ENCODE data around the gene COA8.
"Not testable (repeated sequence)": the region's sequence is repeated elsewhere in the genome, so short reads cannot be mapped to it uniquely, and the experiment has no call there.

The COA8 gene

DNA sequence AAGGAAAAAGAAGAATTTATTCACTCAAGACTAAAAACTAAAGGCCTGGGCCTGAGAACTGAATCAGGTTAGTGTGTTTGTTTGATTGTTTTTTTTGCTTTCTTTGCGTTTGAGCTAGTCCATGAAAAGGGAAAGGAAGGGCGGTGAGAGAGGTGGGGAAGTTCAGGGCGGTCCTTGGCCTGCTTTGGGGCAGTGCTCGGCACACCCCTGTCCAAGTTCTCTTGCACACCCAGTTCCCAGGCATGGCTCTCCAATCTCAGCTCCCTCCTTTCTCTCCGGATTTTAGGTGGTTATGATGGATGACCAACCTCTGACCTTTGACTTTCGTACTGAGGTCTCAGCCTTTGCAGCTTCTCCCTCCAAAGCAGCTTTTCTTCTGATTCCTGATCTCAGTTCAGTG is 11.3 kb downstream of the COA8 start:
- no peak for DNase-seq (ENCODE audit: low read depth in 2 of 2)

DNA sequence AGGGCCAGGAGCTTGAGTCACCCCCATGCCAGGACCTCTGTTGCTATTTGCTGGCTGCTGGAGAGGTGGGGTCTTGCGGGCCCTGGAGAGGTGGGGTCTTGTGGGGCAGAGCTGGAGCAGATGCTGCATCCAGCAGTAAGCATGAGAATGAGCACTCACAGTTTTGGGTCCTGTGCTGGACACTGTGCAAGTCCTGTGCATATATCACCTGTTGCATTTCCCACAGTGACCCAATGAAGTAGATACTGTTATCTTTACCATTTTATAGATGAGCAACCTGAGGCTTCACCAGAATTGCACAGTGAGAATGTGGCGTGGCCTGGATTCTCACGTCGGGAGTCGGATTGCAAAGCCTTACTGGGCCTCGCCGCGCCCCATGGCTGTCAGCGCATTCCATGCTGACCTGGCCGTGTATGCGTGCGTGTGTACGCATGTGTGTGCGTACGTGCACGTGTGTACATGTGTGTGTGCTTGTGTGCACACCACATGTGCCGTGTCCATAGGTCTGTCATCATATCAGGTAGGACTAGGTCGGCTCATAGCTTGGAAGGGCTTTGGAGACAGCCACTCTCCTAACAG is 12.0 kb downstream of the COA8 start:
- no peak for DNase-seq (ENCODE audit: low read depth in 2 of 2)

DNA sequence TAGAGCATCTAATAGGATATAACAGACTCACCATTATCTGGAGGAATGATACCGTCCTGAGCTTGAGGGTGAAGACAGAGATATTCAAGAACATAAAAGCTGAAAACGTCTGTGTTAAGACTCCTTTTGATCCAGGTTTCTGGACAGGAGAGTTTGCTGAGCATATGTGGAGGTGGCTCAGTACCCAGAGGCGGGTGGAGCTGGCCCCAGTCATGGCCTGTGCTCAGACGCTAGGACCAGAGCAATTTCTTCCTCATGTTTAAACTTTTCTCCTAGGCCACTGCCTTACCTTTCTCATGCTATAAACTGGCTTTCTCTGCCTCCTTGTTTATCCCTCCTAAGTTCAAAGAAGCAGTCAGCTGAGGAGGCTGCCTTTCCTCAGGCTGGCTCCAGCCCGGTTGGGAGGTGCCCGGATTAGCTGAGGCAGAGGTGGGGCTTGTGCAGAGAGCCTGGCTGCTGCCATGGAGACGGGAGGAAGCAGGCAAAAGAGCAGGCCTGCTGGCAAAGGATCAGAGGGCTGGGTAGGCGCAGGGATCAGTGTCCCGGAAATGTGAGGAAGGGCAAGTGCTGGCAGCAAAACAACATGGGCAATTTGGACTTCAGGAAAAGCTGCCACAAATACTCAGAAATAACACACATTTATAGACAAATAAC is 13.7 kb downstream of the COA8 start:
- DNase-seq (ENCODE audit: low read depth in 2 of 2), result no peak

DNA sequence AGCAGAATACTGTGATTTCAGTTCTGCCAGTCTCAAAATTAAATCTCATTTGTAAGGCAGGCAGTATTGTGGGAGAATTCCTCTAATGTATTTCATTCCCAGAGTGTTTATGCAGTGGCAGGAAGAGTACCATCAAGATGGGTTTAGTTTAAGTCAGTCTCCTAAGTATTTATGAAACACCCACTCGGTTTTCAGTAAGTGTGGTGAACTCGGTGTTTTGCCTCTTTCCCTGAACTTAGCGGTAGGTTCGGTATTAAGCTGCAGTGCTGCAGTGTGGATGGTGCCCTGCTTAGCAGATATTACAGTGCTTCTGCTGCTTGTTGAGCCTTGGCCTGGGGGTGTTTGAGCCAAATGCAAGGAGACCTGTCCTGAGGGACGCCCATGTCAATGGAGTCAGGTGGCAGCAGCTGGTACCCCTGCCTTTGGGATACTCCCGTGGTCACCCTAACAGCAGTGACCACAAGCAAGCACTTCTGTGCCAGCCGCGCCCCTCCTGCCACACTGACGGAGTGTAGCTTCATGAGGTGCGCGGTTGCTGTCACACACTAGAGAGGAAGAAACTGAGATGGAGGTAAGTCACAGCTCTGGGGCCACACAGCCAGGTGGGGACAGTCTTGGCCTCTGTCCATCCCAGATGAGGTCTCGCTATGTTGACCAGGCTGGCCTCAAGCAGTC is 15.8 kb downstream of the COA8 start:
- DNase-seq (ENCODE audit: low read depth in 2 of 2), result no peak

DNA sequence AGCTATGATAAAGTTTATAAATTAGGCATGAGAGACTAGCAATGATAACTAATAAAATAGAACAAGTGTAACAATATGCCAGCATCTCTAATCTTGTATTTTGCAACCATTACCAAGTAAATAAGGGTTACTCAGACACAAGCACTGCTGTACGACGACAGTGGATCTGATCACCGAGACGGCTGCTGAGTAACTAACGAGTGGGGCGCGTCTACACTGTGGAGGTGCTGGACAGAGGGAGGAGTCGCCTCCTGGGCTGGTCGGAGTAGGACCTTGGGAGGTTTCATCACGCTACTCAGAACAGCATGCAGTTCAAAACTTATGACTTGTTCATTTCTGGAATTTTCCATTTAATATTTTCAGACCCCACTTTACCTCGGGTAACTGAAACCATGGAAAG is 18.4 kb downstream of the COA8 start:
- no peak for DNase-seq (ENCODE audit: low read depth in 2 of 2)

DNA sequence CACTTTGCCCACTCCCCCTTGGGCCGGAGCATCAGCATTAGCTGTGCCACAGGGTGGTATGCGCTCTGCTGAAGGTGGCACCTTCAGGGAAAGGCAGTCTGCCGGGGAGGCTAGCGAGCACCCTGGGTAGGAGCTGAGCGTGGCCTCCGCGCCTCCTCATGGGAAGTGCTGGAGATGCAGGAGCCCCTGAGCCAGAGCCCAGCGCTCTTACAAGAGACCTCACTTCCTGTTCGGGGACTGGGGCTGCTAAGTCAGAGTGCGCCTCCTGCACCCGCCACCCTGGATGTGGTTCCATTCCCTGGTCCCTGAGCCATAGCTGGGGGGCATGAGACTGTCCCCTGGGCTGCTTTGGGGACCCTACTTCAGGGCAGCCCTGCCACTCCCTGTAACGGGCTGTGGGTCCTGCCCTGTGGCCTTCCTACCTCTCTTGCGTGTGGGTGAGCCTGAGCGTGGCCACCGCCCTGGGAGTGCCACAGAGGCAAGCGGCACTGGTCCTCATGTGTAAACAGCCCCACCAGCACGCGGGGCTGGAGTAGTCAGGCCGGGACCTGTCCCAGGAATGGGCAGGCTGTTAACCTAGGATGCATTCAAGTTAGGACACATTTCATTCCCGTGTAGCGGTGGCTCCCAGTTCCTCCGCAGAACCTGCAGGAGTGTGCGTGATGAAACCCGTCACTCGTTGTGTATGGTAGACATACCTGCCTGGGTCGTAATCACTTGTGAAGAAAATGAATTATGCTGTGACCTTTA is 19.4 kb downstream of the COA8 start:
- DNase-seq (ENCODE audit: low read depth in 2 of 2), result no peak

DNA sequence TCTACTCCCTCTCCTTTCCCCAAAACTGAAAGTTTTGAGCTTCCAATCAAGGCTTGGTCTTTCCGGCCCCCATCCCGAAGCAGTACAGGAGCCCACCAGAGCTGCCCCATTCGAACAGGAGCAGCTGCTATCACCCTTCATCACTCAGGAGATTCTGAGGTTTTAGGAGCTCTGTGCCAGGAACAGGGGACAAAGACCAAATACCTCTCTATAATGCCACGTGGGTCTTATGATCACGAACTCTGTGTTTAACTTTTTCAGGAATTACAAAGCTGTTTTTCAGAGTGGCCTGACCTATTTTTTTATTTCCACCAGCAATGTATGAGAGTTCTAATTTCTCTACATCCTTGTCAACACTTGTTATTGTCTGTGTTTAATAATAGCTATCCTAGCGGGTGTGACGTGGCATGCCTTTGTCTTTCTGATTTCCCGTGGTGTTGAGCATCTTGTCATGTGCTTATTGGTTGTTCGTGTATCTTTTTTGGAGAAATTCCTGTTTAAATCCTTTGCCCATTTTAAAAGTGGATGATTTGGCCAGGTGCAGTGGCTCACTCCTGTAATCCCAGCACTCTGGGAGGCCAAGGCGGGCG is 21.7 kb downstream of the COA8 start:
- no peak for DNase-seq (ENCODE audit: low read depth in 2 of 2)

DNA sequence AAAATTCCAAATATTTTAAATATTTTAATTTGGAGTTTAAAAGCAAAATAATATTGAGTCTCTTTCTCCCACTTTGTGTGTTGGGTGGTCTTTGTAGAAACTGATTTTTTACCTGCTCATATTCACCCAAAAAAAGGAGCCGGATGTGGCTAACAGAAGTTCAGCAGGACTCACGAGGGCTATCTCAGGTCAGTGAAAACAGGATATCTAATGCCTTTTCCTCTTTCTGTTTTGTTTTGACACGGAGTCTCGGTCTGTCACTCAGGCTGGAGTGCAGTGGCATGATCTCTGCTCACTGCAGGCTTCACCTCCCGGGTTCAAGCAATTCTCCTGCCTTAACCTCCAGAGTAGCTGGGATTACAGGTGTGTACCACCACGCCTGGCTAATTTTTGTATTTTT is 30.8 kb downstream of the COA8 start:
- DNase-seq (ENCODE audit: low read depth in 2 of 2), result no peak

DNA sequence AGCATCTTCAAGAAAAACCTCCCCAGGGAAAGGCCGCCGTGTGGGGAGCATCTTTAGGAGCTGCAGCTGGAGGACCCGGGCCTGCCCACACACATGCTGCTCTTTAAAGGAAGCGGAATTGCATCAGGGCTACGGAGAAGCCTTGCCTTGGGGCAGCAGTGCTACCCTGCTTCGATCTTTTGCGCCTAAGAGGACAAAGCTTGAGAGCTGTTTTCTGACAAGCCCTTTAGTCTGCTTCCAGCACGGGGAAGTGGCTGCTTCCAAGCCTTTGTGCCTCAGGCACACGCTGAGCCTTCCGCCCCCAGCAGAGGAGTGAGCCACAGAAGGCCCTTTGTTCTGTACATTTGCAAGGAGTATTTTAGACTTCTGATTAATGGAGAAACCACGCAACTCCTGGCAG is 31.5 kb downstream of the COA8 start:
- DNase-seq (ENCODE audit: low read depth in 2 of 2), result no peak

DNA sequence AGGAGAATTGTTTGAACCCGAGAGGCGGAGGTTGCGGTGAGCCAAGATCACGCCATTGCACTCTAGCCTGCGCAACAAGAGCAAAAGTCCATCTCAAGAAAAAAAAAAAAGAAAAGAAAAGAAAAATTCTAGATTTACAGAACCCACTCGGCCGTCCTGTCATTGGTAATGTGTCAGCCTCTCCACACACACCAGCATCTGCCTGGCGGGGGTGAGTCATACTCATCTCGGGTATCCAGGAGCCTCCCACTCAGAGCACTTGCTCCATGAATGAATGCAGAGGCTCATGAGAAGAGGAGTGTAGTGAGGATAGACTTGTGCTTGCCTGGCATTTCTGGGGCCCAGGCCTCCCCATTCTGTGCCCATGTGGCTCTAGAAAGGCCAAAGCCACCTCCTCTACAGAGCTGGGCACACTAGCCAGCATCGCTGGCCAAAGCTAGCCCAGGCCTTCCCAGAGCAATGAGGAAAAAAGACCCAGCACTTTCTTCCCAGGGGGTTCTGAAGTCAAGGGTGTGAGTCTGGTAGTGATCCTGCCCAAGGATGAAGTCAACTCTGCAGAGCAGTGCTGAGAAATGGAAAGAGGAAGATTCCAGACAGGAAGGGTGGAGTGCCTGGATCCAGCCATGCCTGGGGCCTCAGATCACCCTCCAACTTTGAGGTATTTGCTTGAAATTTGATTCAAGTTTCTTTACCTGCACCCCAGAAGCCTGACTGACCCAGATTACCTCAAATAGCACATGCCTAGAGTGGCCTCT is 35.0 kb downstream of the COA8 start:
- DNase-seq (ENCODE audit: low read depth in 2 of 2), result no peak

DNA sequence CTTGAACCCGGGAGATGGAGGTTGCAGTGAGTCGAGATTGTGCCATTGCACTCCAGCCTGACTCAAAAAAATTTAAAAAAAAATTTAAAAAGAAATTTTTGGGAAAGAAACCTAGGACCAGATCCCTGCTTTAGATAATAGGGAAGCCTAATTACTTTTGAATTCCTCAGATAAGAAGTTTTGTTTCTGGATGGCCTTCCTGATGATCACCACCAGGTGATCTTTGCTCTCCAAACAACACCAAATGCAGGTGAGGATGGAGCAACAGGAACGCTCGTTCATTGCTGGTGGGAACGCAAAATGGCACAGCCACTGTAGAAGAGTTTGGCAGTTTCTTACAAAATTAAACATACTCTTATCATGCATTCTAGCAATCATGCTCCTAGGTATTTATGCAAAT is 37.7 kb downstream of the COA8 start:
- no peak for DNase-seq (ENCODE audit: low read depth in 2 of 2)

DNA sequence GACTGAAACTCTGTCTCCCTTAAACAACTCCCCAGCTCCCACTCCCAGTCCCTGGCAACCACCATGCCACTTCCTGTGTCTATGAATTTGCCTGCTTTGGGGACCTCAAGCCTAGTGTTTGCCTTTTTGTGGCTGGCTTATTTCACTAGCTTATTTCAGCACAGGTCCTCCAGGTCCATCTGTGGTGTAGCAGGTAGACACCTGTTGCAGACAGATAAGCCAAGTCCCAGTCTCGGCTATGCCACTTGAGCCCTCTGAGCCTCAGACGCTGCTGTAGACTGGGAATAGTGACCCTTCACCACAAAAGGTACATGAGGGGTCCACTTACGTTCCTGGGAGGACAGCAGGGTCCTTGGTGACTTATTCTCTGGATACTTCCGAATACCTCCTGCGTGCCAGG is 41.9 kb downstream of the COA8 start:
- DNase-seq (ENCODE audit: low read depth in 2 of 2), result no peak

DNA sequence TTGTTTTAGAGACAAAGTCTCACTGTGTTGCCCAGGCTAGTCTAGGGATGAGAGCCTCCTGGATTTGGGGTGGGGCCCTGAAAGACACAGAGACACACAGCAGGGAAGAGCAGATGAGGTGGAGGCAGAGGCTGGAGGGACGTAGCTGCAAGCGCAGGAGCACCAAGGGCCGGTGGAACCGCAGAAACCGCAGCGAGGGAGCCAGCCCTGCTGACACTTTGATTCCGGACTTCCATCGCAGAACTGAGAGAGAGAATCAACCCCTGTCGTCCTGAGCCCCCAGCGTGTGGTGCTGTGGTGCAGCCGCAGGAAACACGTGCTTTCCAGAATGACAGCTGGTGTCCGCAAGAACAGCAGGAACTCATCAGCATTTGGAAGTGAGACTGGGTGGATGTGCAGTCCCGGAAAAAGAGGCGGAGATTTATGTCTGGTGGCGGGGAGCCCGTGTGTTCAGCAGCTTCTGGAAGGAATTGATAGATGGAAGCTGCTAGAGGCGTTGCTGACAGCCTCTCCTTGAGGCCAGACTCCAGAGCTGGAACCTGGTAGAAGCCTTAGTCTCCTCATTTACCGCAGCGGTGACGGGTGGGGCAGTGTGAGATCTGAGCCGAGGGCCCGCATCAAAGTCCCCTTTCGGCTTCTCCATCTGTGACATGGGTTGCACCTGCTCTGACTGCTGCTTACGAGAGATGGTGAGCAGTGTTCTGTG is 44.4 kb downstream of the COA8 start:
- DNase-seq (ENCODE audit: low read depth in 2 of 2), result no peak

DNA sequence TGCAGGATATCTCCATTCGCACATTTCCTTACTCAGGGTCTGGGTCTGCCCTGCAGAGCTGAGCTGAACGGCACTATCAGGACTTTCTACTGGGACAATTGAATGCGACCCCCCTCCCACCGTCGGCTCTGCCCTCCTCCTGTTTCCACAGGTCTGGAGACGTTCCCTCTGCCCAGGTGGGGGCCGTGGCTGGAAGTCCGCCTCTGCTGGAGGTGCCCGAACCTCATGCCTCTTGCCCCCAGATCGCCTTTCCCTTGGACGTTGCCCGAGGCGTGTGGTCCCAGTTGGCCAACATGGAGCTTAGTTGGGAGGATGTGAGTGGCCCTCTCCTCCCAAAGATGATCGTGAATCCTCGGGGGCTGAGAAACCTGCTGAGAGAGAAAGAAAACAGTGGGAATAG is 45.1 kb downstream of the COA8 start:
- DNase-seq (ENCODE audit: low read depth in 2 of 2), result no peak

DNA sequence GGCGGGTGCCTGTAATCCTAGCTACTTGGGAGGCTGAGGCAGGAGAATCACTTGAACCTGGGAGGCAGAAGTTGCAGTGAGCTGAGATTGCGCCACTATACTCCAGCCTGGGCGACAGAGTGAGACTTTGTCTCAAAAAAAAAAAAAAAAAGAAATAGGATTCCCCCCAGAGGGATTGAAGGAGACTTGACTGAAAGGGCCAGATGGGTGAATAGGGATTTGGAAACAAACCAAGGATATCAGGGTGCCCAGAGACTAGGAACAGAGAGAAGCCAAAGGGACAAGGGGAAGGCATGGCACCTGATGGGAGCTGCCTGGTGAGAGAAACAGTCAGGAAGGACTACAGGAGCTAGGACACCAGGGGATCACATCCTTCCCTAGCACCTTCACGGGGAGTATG is 46.3 kb downstream of the COA8 start:
- not testable (repeated sequence) for DNase-seq (ENCODE audit: low read depth in 2 of 2)

DNA sequence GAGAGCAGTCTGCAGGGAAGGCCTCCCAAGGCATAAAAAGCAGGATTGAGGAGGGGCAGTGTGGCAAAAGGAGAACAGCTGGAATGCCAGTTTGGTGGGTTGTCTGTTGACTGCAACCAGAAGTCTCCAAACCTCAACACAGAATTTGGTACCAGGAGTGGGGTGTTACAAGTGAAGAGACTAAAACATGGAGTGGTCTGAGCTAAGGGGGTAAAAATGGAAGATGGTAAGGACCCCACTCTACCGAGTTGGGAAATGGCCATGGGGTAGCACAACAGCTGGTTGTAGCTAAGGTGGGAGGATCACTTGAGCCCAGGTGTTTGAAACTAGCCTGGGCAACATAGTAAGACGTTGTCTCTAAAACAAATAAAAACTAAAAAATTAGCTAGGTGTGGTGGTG is 48.5 kb downstream of the COA8 start:
- no peak for DNase-seq (ENCODE audit: low read depth in 2 of 2)

DNA sequence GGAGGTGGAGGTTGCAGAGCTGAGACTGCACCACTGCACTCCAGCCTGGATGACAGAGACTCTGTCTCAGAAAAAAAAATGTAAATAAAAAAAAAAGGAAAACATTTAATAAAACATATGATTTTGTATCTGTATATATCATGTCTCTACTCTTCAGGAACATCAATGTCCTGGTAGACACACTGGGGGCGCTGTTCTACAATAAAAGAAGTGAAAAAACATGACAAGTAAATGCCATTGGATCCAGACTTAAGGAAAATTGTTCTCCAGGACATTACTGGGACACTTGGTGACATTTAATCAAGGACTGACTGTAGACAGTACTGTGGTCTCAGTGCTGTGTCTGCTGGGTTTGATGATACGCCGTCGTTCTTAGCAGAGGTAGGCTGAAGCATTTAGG is 50.8 kb downstream of the COA8 start:
- no peak for DNase-seq (ENCODE audit: low read depth in 2 of 2)

DNA sequence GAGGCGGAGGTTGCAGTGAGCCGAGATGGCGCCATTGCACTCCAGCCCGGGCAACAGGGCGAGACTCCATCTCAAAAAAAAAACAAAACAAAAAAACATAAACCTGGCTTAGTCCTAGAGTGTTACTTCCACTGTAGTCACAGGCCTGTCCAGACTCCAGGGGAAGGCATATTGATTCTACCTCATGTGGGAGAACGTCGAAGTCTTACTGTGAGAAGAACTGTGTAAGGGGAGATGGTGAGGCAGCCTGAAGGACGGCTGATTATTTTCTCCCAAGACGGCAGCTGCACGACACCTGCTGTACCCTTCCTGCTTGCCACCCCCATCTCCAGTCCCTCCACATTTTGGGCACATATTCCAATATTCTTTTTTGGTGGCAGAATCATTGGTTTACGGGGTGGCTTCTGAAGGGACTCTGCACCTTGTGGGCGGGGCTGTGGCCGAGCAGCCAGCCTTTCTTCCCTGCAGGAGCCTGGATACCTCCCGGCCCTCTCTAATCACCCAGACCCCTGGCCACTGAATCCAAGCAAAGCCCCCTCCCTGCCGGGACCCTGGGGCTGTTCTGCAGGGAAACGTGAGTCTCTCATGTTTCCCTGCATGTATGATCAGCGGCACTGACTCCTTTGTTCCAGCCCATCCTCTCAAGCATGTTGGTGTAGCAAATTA is 54.0 kb downstream of the COA8 start:
- DNase-seq (ENCODE audit: low read depth in 2 of 2), result no peak

DNA sequence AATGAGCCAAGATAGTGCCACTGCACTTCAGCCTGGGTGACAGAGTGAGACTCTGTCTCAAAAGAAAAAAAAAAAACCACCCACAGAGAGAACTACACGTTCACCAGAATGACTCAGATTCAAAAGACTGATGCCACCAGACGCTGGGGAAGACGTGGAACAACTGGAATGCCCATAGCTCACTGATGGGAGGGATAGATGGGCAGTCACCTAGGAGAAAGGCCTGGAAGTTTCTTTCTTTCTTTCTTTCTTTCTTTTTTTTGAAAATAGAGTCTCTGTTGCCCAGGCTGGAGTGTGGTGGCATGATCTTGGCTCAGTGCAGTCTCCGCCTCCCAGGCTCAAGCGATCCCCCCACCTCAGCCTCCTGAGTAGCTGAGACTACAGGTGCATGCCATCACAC is 56.3 kb downstream of the COA8 start:
- DNase-seq (ENCODE audit: low read depth in 2 of 2), result no peak

DNA sequence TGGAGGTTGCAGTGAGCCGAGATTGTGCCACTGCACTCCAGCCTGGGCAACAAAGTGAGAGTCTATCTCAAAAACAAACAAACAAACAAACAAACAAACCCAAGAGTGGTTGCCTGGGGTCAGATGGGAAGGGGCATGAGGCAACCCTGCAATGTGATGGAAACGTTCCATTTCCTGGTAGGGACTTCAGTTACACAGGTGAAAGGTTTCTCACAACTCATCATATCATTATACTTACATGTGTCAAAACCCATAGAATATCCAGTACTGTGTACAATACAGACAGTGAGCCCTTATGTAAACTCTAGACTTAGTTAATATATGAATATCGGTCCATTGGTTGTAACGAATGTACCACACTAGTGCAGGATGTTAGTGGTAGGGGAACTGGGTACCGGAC is 59.1 kb downstream of the COA8 start:
- no peak for DNase-seq (ENCODE audit: low read depth in 2 of 2)

DNA sequence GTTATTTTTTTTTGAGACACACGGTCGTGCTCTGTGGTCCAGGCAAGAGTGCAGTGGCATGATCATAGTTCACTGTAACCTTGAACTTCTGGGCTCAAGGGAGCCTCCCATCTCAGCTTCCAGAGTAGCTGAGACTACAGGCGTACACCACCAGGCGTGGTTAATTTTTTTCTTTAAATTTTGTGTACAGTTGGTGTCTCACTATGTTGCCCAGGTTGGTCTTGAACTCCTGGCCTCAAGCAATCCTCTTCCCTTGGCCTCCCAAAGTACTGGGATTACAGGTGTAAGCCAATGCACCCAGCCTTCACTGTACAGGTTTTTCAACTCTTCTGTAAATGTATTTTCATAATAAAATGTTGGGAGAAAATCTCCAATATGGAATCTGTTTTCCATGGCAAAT is 60.5 kb downstream of the COA8 start:
- no peak for DNase-seq (ENCODE audit: low read depth in 2 of 2)
